ENCODE data around the gene LURAP1L. TPM values are rescaled to one million over a fixed set of nuclear protein-coding genes. Genes with fewer than 3 reads are reported as not detected.

Gene LURAP1L
- not detected for polyA plus RNA-seq (2012; ENCODE audit: insufficient read depth, insufficient read length)

DNA sequence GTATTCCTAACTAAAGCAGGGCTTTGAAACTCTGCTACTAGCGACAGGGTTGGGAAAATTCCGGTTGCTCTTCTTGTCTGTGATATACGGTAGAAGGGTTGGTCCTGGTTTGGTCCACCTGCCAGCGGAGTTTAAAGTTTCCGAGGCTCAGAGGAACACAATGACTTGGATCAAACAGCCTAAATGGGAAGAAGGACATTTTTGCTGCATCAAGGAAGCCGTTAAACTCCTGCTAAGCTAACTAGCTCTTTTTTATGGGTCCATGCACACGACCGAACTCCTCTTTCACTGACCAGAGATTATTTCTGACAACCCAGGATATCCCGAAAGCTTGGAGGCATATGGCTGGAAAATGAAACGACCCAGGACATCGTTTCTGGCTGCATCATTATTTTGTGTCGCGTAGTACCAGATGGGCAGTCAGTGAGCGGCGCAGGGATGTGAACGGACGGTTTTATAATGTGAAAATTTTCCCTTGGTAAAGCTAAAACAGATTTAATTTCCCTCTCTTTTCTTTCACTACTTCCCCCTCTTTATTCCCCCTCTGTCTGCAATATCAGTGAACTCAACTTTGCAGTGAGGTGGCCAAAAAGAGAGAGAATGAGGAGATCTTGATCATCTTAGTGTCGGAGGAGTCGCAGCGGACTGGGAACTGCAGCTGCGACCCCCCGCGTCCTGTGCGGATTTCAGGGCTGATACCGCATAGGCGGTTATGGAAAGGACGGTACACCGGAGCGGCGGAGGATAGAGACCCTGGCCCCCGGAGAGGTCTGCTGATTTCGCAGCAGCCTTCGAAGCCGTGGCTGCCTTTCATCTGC is at the start of gene LURAP1L:
LURAP1L (plus strand) TSS at position 160 of the 818 bp plus-strand sequence. CDS start 696 bp downstream, outside the sequence.
- DNase-seq (ENCODE audit: low read depth, low spot score), result no peak
- H3K4me3 ChIP-seq (ENCODE audit: low read length), result peak within 1 kb of the TSS; percentile 41

DNA sequence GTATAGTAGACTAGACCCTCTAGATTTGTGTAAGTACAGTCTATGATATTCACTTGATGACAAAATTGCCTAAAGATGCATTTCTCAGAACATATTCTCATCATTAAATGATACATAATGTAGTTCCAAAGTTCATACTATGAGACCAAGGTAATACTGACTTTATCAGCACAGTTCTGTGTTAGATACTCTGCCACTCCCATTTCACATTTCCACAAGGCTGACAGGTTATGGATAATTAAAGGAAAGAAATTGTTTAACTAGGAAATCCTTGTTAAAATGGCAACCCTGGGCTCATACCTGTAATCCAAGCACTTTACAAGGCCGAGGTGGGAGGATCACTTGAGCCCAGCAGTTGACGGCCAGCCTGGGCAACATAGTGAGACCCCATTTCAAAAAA is 48.0 kb upstream of the LURAP1L start:
- no peak overlapping the region for H3K4me3 ChIP-seq (ENCODE audit: low read length)
- DNase-seq (ENCODE audit: low read depth, low spot score), result no peak

DNA sequence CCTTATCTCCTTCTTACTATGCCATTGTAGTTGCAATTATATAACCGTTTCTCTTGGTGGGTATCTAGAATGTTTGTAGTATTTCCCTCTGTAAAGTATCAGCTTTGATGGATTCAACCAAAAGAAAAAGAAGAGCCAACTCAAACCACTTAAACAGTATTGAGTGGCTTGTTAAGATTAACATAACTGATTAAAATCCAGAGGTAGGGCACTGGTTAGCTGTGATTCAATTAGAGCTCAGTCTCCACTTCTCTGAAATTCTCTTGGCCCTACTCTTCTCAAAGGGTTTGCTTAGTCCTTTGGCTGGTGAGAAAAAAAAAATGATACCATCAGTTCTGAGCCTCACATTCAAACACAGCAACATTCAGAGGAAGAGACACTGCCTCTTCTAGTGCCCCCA is 44.6 kb upstream of the LURAP1L start:
- DNase-seq (ENCODE audit: low read depth, low spot score), result no peak

GRCh38 chr9:12730927-12731326 is 43.9 kb upstream of the LURAP1L start:
- no peak overlapping the region for H3K4me3 ChIP-seq (ENCODE audit: low read length)
- DNase-seq (ENCODE audit: low read depth, low spot score), result no peak

More for the DNA sequence above, 44.6 kb upstream of the LURAP1L start:
- H3K4me3 ChIP-seq (ENCODE audit: low read length), result no peak overlapping the region

DNA sequence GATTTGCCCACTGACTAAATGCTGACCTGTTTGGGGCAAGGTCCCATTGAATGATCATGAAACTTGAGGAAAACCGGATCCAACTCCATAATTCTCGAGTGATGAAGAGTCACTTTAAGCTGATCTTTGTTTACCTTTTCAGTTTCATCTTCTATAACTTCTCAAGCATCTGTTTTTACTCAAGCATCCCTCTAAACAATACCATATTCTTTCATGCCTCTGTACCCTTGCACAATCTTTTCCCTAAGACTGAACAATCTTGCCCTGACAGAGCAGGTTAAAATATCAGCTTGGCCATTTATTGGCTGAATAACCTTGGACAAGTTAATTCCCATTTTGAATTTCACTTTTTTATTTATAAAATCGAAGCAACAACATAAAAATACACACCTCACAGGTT is 41.8 kb upstream of the LURAP1L start:
- no peak overlapping the region for H3K4me3 ChIP-seq (ENCODE audit: low read length)
- no peak for DNase-seq (ENCODE audit: low read depth, low spot score)

DNA sequence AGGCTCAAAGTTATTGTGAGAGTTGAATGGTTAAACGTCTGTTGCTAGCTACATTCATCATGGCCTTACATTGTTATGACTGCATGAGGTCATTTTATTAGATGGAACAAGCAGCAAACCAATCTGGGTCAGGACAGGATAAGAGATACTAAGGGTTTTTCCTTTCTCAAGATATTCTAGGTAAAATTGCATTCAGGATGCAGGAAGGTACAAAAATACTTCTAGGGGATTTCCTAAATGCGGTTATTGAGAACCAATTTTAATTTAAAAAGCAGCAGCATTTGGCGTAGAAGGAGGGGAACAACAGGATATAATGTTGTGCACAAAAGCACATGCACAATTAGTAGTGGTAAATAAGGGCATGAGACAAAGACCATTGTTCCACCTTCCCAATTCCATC is 39.2 kb upstream of the LURAP1L start:
- DNase-seq (ENCODE audit: low read depth, low spot score), result no peak
- H3K4me3 ChIP-seq (ENCODE audit: low read length), result no peak overlapping the region

DNA sequence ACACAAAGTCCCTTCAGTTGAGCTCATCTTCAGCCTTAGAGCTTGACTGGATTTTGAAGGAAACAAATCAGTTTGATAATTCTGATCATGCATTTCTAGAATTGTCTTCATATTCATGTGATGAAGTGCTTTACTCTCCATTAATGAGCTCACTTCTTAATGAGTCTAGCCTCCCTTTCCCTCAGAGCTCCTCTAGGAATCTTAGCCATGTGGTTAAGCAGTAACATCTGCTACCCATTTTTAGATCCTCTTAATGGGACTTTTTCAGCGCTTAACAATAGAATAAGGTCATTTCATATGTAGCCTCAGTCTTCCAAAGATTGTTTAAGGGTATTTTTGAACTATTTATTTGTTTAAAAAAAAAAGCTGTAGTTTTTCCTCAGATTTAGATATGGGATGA is 36.9 kb upstream of the LURAP1L start:
- no peak for DNase-seq (ENCODE audit: low read depth, low spot score)
- no peak overlapping the region for H3K4me3 ChIP-seq (ENCODE audit: low read length)

GRCh38 chr9:12739014-12739652 is 35.7 kb upstream of the LURAP1L start:
- H3K4me3 ChIP-seq (ENCODE audit: low read length), result no peak overlapping the region
- no peak for DNase-seq (ENCODE audit: low read depth, low spot score)

GRCh38 chr9:12740845-12741244 is 34.0 kb upstream of the LURAP1L start:
- no peak overlapping the region for H3K4me3 ChIP-seq (ENCODE audit: low read length)
- no peak for DNase-seq (ENCODE audit: low read depth, low spot score)

- no peak overlapping the region for H3K4me3 ChIP-seq (ENCODE audit: low read length)
- DNase-seq (ENCODE audit: low read depth, low spot score), result no peak
Observed at GRCh38 chr9:12748016-12748415, 26.8 kb upstream of the LURAP1L start.

DNA sequence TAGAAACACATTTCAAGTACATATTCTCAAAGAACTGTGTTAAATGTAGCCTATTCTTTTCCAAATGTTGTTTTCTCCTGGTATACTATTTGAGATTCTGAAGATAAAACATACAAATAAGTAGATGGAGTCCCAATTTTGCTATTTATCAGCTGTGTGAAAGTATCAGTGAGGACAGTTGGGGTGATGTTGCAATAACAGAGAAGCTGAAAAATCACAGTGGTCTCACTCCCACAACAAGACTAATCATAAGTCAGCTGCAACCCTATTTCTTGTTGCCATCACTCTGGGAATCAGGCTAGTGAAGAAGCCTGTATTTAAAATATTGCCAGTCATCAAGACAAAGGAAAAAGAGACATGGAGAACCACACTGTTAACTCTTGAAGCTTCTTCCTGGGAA is 25.9 kb upstream of the LURAP1L start:
- no peak overlapping the region for H3K4me3 ChIP-seq (ENCODE audit: low read length)
- DNase-seq (ENCODE audit: low read depth, low spot score), result no peak

DNA sequence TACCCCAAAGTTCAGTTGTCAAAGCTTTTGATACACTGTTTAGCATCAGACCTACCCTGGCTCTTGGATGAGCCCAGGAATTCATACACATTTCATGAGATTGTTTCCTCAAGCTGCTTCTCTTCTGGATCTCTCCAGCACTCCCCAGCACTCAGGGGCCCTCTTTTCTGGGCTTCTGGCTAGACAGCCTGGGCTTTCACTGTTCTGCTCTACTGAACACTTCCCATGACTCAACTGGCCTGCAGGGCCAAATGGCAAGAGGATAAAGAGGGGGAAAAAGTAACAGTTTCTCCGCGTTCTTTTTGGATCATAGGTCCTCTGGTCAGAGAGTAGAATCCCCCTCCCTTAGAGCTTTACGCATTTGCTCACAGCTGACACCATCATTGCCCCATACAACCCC is 20.9 kb upstream of the LURAP1L start:
- H3K4me3 ChIP-seq (ENCODE audit: low read length), result no peak overlapping the region
- DNase-seq (ENCODE audit: low read depth, low spot score), result no peak

DNA sequence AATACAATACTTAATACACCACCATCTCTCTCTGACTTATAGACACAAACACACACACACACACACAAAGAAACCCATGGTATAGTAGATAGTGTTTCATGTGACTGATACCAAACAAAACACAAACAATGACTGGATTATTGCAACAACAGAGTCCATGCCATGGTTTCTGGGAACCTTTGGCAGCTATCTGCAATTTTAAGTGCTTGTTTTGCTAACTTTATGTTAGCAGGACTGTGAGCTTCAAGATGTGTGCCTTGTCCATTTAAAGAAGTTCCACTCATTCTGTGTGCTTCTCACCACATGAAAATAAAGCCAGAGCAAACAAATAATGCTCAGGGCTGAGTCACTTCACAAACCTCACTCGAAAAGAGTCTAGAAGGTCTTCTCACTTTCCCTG is 15.1 kb upstream of the LURAP1L start:
- H3K4me3 ChIP-seq (ENCODE audit: low read length), result no peak overlapping the region
- no peak for DNase-seq (ENCODE audit: low read depth, low spot score)

- no peak for DNase-seq (ENCODE audit: low read depth, low spot score)
- H3K4me3 ChIP-seq (ENCODE audit: low read length), result no peak overlapping the region
Observed at GRCh38 chr9:12760758-12761157, 14.1 kb upstream of the LURAP1L start.

GRCh38 chr9:12764150-12764549 is 10.7 kb upstream of the LURAP1L start:
- DNase-seq (ENCODE audit: low read depth, low spot score), result no peak
- H3K4me3 ChIP-seq (ENCODE audit: low read length), result no peak overlapping the region

- no peak overlapping the region for H3K4me3 ChIP-seq (ENCODE audit: low read length)
- DNase-seq (ENCODE audit: low read depth, low spot score), result no peak
Observed at GRCh38 chr9:12765088-12765798, 9.6 kb upstream of the LURAP1L start.

DNA sequence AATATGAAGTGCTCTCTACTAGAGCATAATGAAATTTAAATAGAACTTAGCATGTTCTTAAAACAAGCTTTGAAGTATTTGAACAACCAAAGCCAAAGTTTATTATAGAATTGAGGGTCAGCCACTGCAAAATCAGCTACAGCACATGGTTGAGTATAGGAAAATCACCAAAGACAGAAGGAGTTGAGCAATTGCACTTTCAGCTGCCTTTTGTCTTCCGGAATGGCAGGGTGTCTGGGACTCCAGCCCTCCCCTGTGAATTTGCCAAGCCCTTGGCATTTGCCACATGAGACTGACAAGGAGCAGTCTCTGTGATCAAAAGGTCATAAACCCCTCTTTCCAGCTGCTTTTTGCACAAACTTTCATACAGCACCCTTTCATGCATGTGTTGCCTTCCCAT is 8.5 kb upstream of the LURAP1L start:
- DNase-seq (ENCODE audit: low read depth, low spot score), result no peak
- no peak overlapping the region for H3K4me3 ChIP-seq (ENCODE audit: low read length)

DNA sequence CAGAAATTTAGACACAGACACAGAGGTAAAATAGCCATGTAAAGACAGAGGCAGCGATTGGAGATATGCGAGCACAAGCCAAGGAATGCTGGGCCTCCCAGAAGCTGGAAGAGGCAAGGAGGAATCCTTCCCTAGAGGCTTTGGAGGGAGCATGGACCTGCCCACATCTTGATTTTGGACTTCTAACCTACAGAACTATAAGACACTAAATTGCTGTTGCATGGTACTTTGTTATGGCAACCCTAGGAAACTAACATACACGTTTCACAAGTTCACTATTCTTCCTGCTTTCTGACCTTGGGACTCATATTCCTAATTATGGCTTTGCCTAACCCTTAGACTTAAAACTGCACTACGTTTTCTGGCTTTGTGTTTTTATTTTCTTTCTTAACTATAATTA is 4.6 kb upstream of the LURAP1L start:
- H3K4me3 ChIP-seq (ENCODE audit: low read length), result no peak overlapping the region
- DNase-seq (ENCODE audit: low read depth, low spot score), result no peak

DNA sequence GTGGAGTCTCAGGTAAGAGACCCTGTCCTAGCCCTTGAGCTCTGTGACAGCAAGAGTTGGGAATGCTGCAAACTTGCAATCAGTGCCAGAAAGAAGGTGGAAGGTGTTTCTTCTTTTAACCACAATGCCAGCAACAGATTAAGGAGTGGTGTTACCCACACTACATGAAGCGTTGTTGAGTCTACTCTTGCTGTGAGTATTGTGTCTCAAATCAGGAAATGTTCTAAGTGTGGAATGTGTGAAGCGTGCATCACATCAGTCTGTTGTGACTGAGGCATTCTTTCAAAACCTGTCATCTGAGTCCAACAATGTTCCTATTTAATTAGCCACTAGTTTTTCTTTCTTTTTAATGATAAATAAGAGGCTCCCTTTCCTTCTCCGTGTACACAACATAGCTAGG is 2.9 kb upstream of the LURAP1L start:
- DNase-seq (ENCODE audit: low read depth, low spot score), result no peak
- H3K4me3 ChIP-seq (ENCODE audit: low read length), result no peak overlapping the region

GRCh38 chr9:12773562-12773961 is 1.3 kb upstream of the LURAP1L start:
- DNase-seq (ENCODE audit: low read depth, low spot score), result no peak

More at GRCh38 chr9:12773562-12773961, 1.3 kb upstream of the LURAP1L start:
- H3K4me3 ChIP-seq (ENCODE audit: low read length), result no peak overlapping the region
